Spleen (tissue), 7 donors: ENCODE data around the gene LRRC8E.
A peak's percentile ranks its signal among the peaks of the same experiment; 100 is the strongest.

Source experiments
- POLR2A ChIP-seq, 3 donors: fragments of 450-650 bp; IDR thresholded peaks; one replicate each; pipeline ENCODE4 v1.5.1; 2017; ENCODE audit warnings: antibody characterized with exemption in 3 of 3, mild to moderate bottlenecking in 1 of 3
- POLR2AphosphoS5 ChIP-seq, 3 donors: sonication (generic); formaldehyde crosslinking; IDR thresholded peaks; one replicate each; pipeline ENCODE4 v1.5.1; 2017; ENCODE audit warnings: antibody characterized with exemption in 3 of 3
- TF ChIP-seq, protein P1 (sequence below), 11 experiments: fragments of 200-600 bp in 7 of 11; fragments of 450-650 bp in 4 of 11; sonication (generic) in 4 of 11; IDR thresholded peaks in 8 of 11; conservative IDR thresholded peaks in 3 of 11; 1 replicate in 7 of 11; 2 replicates in 4 of 11; pipeline versions ENCODE4 v1.4.0 to v1.8.0; 2016 to 2021; ENCODE audit warnings: antibody characterized with exemption in 11 of 11, inconsistent platforms in 4 of 11, mild to moderate bottlenecking in 1 of 11
- donor health status: DM: no; HTN: no; CAD: no; lungs with moderate emphysema.
- donor health status: DM: no; HTN: no; CAD: no.
- donor health status: DM: no; HTN: no; CAD: no.

DNA sequence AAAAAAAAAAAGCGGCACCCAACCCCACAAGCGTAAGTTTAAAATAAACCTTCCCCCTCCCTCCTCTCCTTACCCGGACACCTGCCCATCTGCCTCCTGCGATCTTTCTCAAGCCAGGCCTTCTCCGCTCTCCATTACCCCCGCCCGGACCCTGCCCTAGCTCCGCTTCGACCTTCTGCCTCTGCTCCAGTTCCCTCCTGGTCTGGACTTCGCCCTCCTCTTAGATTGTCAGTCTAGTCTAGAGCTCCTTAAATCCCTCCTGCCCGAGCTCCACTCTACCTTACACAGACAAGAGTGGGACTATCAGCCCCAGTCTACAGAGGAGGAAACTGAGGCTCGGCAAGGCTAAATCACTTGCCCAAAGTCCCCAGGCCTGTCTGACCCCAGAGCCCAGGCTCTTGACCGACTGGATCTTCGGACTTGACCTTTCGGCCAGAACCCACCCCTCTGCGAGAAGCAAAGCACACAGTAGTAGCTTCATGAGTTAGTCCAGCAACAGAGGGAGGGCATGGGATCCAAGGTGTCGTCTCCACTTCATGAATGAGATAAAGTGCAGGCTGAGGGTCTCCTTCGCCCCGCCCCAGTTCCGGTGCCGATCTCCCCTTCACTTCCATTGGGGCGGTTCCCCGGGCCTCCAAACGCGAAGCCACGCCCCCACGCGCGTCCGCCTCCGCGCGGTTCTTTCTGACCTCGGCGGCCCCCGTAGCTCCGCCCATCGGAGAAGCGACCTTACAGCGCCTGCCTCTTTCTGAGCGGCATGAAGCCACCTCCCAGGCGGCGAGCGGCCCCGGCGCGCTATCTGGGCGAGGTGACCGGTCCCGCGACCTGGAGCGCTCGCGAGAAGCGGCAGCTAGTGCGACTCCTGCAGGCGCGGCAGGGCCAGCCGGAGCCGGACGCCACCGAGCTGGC is 31.6 kb downstream of the LRRC8E start, which contains the start of gene SNAPC2:
- TF ChIP-seq, protein P1, sequence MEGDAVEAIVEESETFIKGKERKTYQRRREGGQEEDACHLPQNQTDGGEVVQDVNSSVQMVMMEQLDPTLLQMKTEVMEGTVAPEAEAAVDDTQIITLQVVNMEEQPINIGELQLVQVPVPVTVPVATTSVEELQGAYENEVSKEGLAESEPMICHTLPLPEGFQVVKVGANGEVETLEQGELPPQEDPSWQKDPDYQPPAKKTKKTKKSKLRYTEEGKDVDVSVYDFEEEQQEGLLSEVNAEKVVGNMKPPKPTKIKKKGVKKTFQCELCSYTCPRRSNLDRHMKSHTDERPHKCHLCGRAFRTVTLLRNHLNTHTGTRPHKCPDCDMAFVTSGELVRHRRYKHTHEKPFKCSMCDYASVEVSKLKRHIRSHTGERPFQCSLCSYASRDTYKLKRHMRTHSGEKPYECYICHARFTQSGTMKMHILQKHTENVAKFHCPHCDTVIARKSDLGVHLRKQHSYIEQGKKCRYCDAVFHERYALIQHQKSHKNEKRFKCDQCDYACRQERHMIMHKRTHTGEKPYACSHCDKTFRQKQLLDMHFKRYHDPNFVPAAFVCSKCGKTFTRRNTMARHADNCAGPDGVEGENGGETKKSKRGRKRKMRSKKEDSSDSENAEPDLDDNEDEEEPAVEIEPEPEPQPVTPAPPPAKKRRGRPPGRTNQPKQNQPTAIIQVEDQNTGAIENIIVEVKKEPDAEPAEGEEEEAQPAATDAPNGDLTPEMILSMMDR (IDR thresholded peaks at IDR 0.05 in 8 of 11, conservative IDR thresholded peaks at IDR 0.05 in 3 of 11): peak in 1 of 11 experiments; percentile 31
- no peak for TF ChIP-seq POLR2A (IDR thresholded peaks at IDR 0.05)
- TF ChIP-seq POLR2AphosphoS5 (IDR thresholded peaks at IDR 0.05): peak; percentile 85 to 91 (median 90)
